GM21367 (cell line): Measurements from ENCODE around the gene MACO1.

Experiments used
- ATAC-seq: cut with Tn5 transposase; IDR thresholded peaks from one replicate; pipeline ENCODE4 v1.9.1; 2021; ENCODE audit not compliant: unreplicated experiment

MACO1 gene

GRCh38 chr1:25519624-25520023 is 88.9 kb downstream of the MACO1 start:
- no peak for ATAC-seq

GRCh38 chr1:25520446-25521061 is 89.9 kb downstream of the MACO1 start:
- ATAC-seq = no peak

- no peak for ATAC-seq
Measured at GRCh38 chr1:25522031-25522655, 91.4 kb downstream of the MACO1 start.

- ATAC-seq = no peak
Measured at GRCh38 chr1:25523542-25523941, 92.8 kb downstream of the MACO1 start.

- no peak for ATAC-seq
Measured at GRCh38 chr1:25524568-25525360, 94.1 kb downstream of the MACO1 start.

DNA sequence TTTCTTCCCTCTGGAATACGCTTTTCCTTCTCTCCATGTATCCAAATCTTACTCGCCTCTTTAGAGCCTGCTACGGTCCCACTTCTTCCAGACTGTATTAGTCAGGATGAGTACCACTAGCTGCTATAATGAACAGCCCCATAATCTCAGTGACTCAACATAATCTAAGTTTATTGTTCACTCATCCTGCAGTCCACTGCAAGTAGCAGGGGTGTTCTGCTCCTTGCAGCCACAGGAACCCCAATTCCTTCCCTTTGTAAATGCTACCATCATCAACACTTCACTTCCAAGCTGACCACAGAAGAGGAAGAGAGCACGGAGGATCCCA is 94.6 kb downstream of the MACO1 start:
- no peak for ATAC-seq

GRCh38 chr1:25526753-25527152 is 96.1 kb downstream of the MACO1 start:
- no peak for ATAC-seq

DNA sequence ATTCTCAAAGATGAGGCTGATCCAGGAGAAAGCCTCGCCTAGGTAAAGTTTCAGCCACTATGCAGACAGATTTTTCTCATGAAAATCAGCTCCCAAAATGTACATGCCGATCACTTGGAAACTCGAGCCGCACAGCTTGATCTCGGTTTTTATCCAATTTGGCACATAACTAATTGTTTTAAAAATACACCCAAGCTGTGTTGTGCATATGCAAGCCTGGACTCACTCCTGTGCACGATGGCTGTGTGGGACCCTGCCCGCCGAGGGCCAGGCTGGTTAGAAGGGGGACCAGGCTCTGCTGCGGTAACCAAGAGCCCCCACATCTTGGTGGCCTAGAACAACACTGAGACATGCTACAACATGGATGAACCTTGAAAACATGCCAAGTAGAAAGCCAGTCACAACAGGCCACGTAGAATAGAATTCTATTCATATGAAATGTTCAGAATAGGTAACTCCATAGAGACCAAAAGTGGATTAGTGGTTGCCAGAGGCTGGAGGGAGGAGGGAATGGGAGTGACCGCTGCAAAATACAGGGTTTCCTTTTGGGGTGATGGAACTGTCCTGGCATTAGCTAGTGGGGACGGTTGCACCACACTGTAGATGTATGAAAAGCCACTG is 96.6 kb downstream of the MACO1 start:
- no peak for ATAC-seq

DNA sequence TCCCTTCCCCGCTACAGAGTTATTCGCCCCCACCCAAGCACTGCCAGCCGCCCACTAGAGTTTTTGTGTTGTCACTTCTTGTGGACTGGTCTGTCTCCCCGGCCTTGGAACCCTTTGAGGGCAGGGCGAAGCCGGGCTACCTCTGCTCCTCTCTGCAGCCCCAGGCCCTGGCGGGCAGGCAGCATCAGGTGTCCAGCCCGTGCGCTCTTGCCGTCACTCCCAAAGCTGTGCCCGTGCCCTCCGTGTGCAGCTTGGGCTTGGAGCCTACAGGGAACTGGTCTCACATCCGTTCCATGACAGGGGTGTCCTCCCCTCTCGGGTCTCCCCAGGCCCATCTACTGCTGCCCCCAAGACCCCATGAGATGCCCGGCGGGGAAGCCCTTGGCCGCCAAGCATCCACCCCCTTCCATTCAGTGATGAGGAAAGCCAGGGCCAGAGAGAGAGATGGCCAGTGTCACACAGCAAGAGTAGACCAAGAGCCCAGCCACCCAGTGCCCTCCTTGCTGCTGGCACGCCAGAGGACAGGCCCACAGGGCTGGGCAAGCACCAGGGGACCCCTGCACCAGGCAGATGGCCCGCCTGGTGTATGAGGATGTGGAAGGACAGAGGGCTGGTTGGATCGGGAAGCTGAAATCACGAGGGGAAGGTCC is 97.4 kb downstream of the MACO1 start:
- no peak for ATAC-seq

- no peak for ATAC-seq
Measured at GRCh38 chr1:25528881-25529517, 98.3 kb downstream of the MACO1 start.

DNA sequence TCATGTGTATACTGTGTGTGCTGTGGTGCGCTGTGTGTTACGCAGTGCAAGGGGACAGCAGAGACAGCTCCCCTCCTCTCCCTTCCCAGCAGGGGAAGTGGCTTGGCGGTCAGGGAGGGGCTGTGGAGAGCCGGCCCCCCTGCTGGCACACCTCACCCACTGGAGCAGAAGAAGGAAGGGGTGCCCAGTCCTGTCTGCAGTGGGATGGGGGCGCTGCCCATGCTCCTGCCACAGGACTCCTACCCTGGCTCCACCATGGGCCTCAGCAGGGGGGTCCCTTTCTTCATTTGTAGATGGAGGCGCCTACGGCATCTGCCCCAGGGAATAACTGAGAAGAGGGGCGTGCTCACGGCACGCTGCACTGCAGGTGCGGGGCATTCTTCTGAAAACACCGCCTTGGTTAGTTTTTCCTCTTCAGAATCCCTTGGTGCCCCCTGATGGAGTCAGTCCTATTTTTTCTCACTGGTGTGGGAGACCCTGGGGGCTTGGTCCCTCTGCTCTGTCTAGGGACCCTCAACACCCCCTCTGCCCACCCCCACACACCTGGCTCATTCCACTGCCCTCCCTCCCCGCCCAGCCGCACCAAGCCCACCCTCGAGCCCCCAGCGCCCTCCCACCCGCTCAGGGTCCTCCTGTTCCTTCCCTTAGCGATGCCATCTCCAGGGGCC is 99.0 kb downstream of the MACO1 start:
- ATAC-seq = no peak

DNA sequence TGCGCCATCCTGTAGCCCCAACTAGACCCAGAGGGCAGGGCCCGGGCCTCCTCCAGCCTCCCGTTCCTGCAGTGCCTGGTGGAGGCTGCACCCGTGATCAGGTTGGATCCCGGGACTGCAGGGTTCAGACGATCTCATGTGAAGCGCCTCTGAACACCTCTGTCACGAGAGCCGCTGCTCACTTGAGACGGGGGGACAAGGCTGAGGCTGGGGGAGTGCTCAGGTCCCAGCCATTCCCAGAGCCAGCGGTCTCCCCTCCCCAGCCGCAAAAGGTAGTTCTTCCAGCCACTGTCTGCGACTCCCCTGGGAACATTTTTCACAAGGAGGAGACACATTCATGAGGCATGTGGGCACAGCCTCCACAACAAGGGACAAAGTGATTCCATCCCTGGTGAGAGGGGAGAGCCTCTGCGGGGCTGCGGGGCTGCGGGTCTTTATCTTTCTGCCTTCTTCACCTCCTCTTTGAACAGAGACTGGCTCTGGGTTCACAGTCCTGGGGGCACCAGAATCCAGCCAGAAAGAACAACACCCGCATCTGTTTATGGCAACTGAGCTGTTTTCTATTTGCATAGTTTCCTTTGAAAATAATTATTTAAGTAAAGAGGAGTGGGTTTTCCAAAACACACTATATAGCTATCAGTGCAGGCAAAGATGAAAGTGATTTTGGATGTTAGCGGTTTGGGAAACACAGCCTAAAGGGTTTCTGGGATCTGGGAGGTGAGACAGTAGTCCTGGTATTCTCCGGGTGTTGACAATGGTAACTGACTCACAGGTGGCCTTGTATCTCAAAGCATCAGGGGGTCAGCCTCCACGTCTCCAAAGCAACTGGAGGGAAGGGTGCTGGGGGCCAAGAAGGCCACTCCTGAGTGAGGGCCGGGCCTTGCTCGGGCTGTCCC is 99.7 kb downstream of the MACO1 start:
- no peak for ATAC-seq

- ATAC-seq = no peak
Measured at GRCh38 chr1:25531082-25531461, 100.4 kb downstream of the MACO1 start.

DNA sequence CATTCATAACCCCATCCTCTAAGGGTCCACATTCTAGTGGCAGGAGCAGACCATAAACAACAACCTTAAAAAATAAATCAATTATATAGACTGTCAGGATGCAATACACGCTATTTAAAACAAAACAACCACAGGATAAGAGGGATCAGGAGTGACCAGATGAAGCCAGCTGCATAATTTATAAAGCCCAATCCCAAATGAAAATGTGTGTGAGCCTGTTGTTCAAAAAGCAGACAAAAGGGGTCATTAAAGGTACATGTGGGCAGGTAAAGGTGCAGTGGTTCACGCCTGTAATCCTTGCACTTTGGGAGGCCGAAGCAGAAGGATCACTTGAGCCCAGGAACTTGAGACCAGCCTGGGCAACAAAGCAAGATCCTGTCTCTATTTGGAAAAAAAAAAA is 102.3 kb downstream of the MACO1 start:
- no peak for ATAC-seq

DNA sequence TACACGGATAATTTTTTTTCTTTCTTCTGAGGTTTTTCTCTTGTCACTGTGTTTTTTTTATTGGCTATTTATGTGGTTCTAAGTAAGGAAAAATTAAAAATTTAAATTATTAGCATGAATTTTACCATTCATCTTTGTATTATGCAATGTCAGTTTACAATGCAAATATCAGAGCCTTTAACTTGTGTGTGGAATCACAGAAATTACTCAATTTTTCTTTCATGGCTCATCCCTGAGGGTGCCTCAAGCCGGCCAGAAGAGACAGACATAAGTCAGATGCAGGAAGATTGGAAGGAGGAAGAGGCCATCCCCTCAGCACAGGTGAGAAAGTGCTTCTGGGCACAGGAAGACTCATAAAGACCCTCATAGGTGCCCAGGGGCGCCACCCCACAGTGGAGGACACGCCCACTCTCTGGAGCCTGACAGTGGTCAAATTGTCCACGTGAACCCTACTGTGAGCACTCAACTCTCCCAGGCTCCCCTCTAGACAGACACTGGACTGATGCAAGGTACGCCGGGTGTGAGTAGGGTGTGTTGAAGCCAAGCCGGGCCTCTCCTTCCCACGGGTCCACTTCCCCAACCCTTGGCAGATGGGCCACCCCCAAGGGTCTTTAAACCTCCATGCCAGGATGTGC is 103.2 kb downstream of the MACO1 start:
- ATAC-seq = no peak

- ATAC-seq = no peak
Measured at GRCh38 chr1:25534410-25534788, 103.7 kb downstream of the MACO1 start.

GRCh38 chr1:25536124-25536523 is 105.4 kb downstream of the MACO1 start:
- ATAC-seq = no peak

DNA sequence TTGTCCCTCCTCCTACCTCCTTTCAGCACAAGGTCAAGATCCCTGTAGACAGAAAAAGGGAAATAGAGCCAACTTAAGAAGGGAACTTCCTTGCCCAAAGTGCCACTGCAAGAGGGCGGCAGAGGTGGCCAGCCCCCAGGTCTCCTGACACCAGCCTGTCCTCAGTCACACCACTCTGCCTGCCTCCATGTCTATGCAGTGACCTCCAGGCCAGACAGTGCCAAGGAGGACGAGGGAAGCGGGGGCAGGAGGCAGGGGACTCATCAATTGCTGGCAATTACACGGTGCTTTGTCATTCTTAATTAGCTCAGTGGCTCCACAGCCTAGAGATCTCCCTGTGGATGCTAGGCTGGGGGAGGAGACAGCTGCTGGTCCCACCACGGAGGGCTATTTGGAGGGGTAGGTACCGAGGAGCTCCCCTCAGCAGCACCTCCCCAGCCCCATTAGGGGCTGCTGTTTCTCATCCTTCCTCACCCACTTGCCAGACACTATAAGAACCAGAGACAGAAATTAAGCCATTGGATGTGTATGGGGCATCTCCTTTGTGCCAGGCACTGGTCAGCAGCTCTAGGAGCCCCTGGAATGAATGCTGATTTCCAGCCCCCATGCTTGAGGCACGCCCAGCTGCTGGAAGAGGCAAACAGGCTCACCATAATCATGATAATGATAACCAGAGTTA is 106.6 kb downstream of the MACO1 start:
- ATAC-seq = no peak
